ENCODE measurements around the gene WWC1. TPM values are rescaled to one million over a fixed set of nuclear protein-coding genes. Genes with fewer than 3 reads are reported as not detected.

Gene WWC1
- total RNA-seq, result under 1 TPM; 0.33 to 0.69 TPM

DNA sequence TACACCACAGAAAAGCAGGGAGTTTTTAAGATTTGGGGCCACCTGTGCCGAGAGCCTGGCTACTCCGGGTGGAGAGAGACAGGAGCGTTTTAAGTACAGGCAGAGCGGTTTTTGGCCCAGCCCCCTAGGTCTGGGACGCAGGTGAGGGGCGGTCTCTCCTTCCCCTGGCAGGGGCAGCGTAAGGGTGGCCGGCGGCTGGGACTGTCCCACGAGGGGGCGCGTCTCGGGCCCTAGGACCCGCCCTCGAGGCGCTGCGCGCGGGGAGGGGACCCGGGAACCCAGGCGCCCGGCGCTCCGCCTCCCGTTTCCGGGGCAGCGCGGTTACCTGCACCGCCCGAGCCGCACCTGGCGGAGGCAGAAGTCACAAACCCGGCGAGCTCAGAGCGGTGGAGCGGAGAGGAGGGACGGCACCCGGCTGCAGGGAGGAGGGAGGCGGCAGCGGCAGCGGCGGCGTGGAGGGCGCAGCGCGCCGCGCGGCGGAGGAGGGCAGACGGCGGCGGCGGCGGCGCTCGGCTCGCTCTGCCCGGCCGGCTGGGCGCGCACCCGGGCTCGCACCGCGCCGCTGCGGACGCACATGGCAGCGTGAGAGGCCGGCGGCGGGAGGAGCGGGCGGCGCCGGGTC, at the start of gene WWC1:
Gene WWC1 (plus strand): TSS at position 304 of the 622 bp plus-strand sequence. CDS start 508 bp downstream, outside the sequence.

DNA sequence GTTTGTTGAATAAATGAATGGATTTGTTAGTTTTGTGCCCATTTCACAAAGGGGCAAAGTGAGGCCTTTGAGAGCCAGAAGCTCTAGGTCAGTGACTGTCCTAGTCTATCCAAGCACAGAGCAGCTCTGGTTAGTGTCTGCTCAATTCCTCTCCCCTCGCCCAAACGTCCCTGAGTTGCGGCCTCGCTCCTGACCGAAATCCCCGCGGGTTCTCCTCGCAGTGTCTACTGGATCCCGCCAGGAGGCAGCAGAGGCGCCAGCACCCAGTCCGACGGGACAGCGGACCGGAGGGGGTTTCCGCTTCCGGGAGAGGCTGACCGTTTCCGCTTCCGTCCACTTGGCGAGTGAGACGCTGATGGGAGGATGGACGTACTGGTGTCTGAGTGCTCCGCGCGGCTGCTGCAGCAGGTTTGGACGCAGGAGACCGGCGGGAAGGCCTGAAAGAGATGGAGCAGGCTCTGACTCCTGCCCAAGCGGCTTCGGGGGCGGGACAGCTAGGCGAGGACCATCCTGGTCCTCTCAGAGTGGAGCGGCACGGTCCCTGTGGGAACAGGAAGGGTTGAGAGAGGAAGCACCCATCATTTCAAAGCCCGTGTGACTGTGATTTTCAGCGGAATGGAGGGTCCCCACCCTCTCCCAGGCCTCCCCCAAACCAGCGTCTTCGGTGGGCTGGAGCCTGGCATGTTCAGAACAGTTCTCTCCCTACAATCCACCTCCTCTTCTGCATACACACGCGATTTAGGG, 194.9 kb downstream of the WWC1 start, which contains the start of gene RARS1:
Gene RARS1 (plus strand): TSS at position 336 of the 744 bp plus-strand sequence. CDS start 28 bp downstream, at position 364.

Other genes starting within 250 kb of the WWC1 start
- 100 to 1,000 TPM; 142 to 151 TPM for gene RARS1, start 194.8 kb downstream of the WWC1 start, total RNA-seq
- 1 to 10 TPM; 2.0 to 3.4 TPM for gene FBLL1, start 237.7 kb downstream of the WWC1 start, total RNA-seq